GM23338 (cell line): ENCODE measurements around the gene NR1D1.

Experiments used
- CREB1 ChIP-seq: fragments of 250-450 bp; sonication (Bioruptor Pico); IDR thresholded peaks from 2 replicates; pipeline ENCODE4 v1.5.0; 2020; ENCODE audit warnings: low read depth, mild to moderate bottlenecking, moderate library complexity
- EZH2 ChIP-seq: fragments of 200-600 bp; sonication (generic); IDR thresholded peaks from one replicate; pipeline ENCODE4 v1.8.0; 2017; ENCODE audit warnings: antibody characterized with exemption, mild to moderate bottlenecking, low read depth; ENCODE audit not compliant: unreplicated experiment
- EZH2phosphoT487 ChIP-seq: fragments of 200-600 bp; sonication (generic); IDR thresholded peaks from one replicate; pipeline ENCODE4 v1.8.1; 2018; ENCODE audit warnings: antibody characterized with exemption; ENCODE audit not compliant: unreplicated experiment
- JUNB ChIP-seq: IDR thresholded peaks from one replicate; pipeline ENCODE4 v1.6.1; 2016; ENCODE audit warnings: antibody characterized with exemption; ENCODE audit not compliant: unreplicated experiment
- NANOG ChIP-seq: IDR thresholded peaks from 2 replicates; pipeline ENCODE4 v1.6.1; 2016; ENCODE audit warnings: antibody characterized with exemption, borderline replicate concordance
- POLR2AphosphoS5 ChIP-seq: IDR thresholded peaks from 2 replicates; pipeline ENCODE4 v1.6.1; 2016; ENCODE audit warnings: antibody characterized with exemption, low read depth
- ZNF114 ChIP-seq: fragments of 250-450 bp; sonication (Bioruptor Pico); IDR thresholded peaks from 2 replicates; pipeline ENCODE4 v1.5.0; 2020; ENCODE audit warnings: mild to moderate bottlenecking, moderate library complexity
- ZNF331 ChIP-seq: fragments of 250-450 bp; sonication (Bioruptor Pico); IDR thresholded peaks from 2 replicates; pipeline ENCODE4 v1.5.0; 2020; ENCODE audit warnings: low read depth, mild to moderate bottlenecking, moderate library complexity
- ZNF462 ChIP-seq: fragments of 250-450 bp; sonication (Bioruptor Pico); IDR thresholded peaks from 2 replicates; pipeline ENCODE4 v1.5.0; 2020; ENCODE audit warnings: mild to moderate bottlenecking, moderate library complexity
- TF ChIP-seq, protein P1 (sequence below), 2 experiments: fragments of 200-600 bp in 1 of 2; sonication (generic) in 1 of 2; conservative IDR thresholded peaks; 2 replicates each; pipeline versions ENCODE4 v1.5.1 to v1.6.1; 2016 to 2017; ENCODE audit warnings: antibody characterized with exemption in 2 of 2, low read depth in 2 of 2, mild to moderate bottlenecking in 2 of 2, moderate library complexity in 1 of 2
- TF ChIP-seq, protein P2 (sequence below): IDR thresholded peaks from one replicate; pipeline ENCODE4 v1.6.1; 2018; ENCODE audit warnings: antibody characterized with exemption; ENCODE audit not compliant: unreplicated experiment
- TF ChIP-seq, protein P3 (sequence below): IDR thresholded peaks from 2 replicates; pipeline ENCODE4 v1.6.1; 2016; ENCODE audit warnings: antibody characterized with exemption

- TF ChIP-seq, protein P1, sequence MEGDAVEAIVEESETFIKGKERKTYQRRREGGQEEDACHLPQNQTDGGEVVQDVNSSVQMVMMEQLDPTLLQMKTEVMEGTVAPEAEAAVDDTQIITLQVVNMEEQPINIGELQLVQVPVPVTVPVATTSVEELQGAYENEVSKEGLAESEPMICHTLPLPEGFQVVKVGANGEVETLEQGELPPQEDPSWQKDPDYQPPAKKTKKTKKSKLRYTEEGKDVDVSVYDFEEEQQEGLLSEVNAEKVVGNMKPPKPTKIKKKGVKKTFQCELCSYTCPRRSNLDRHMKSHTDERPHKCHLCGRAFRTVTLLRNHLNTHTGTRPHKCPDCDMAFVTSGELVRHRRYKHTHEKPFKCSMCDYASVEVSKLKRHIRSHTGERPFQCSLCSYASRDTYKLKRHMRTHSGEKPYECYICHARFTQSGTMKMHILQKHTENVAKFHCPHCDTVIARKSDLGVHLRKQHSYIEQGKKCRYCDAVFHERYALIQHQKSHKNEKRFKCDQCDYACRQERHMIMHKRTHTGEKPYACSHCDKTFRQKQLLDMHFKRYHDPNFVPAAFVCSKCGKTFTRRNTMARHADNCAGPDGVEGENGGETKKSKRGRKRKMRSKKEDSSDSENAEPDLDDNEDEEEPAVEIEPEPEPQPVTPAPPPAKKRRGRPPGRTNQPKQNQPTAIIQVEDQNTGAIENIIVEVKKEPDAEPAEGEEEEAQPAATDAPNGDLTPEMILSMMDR (conservative IDR thresholded peaks at IDR 0.05; ENCODE audit: low read depth in 2 of 2) = no peak
- TF ChIP-seq EZH2phosphoT487 (no peak), POLR2AphosphoS5 (no peak), JUNB (no peak), EZH2 (no peak), ZNF114 (CRISPR knock-in tag) (no peak), NANOG (no peak), ZNF462 (CRISPR knock-in tag) (no peak), CREB1 (CRISPR knock-in tag) (no peak), ZNF331 (no peak)
- TF ChIP-seq, protein P2, sequence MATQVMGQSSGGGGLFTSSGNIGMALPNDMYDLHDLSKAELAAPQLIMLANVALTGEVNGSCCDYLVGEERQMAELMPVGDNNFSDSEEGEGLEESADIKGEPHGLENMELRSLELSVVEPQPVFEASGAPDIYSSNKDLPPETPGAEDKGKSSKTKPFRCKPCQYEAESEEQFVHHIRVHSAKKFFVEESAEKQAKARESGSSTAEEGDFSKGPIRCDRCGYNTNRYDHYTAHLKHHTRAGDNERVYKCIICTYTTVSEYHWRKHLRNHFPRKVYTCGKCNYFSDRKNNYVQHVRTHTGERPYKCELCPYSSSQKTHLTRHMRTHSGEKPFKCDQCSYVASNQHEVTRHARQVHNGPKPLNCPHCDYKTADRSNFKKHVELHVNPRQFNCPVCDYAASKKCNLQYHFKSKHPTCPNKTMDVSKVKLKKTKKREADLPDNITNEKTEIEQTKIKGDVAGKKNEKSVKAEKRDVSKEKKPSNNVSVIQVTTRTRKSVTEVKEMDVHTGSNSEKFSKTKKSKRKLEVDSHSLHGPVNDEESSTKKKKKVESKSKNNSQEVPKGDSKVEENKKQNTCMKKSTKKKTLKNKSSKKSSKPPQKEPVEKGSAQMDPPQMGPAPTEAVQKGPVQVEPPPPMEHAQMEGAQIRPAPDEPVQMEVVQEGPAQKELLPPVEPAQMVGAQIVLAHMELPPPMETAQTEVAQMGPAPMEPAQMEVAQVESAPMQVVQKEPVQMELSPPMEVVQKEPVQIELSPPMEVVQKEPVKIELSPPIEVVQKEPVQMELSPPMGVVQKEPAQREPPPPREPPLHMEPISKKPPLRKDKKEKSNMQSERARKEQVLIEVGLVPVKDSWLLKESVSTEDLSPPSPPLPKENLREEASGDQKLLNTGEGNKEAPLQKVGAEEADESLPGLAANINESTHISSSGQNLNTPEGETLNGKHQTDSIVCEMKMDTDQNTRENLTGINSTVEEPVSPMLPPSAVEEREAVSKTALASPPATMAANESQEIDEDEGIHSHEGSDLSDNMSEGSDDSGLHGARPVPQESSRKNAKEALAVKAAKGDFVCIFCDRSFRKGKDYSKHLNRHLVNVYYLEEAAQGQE = no peak
- TF ChIP-seq, protein P3, sequence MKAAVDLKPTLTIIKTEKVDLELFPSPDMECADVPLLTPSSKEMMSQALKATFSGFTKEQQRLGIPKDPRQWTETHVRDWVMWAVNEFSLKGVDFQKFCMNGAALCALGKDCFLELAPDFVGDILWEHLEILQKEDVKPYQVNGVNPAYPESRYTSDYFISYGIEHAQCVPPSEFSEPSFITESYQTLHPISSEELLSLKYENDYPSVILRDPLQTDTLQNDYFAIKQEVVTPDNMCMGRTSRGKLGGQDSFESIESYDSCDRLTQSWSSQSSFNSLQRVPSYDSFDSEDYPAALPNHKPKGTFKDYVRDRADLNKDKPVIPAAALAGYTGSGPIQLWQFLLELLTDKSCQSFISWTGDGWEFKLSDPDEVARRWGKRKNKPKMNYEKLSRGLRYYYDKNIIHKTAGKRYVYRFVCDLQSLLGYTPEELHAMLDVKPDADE = no peak
These were observed 14.7 kb upstream of the NR1D1 start for GRCh38 chr17:40115101-40115436.
